Measurements from ENCODE around the gene STK11IP. TPM values are rescaled to one million over a fixed set of nuclear protein-coding genes. Genes with fewer than 3 reads are reported as not detected.

STK11IP gene
- total and polyA plus RNA-seq, 10 of the 15 experiments (the other 5 are each of a cell fraction or from before 2014, with no cell fraction given) = 0.42 to 24.0 (median 11.4) TPM

GRCh38 chr2:219645631-219646527 is 48.2 kb downstream of the STK11IP start (continued):
- TF ChIP-seq CHD2 (IDR thresholded peaks at IDR 0.05; ENCODE audit: borderline replicate concordance, low read depth, low read length) (no peak), ZZZ3 (IDR thresholded peaks at IDR 0.05; ENCODE audit: control insufficient read depth, insufficient read length, low read depth) (no peak), POLR2A (IDR thresholded peaks at IDR 0.05; ENCODE audit: low read depth, low read length) (no peak), SREBF2 (IDR thresholded peaks at IDR 0.05; ENCODE audit: low read length) (no peak)

DNA sequence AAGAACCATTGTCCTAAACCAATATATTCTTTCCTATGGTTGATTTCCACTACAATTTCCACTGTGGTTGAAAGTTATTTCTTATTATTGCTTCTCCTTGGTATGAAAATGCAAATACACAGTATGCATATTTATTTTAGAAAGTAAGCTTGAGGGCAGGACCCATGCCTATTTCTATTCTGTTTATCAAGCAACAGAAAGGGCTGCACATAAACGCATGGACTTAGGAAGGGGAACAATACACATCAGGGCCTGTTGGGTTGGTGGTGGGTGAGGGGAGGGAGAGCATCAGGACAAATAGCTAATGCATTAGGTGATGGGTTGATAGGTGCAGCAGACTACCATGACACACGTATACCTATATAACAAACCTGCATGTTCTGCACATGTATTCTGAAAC is 50.5 kb downstream of the STK11IP start:
- Histone ChIP-seq H2AFZ (ENCODE audit: control insufficient read depth, low read depth, low read length) (no peak overlapping the region), H3K4me1 (ENCODE audit: control insufficient read depth, insufficient read depth, low read length) (peaks cover 2% of the 10 kb centered on the region), H3K36me3 (ENCODE audit: control insufficient read depth in 2 of 2, insufficient read depth in 2 of 2, low read length in 1 of 2) (no peaks in the 10 kb centered on the region), H3K4me3 (no peak overlapping the region), H3K4me2 (ENCODE audit: control insufficient read depth, insufficient read depth) (no peak overlapping the region), H3K9me3 (replicated peaks; ENCODE audit: control insufficient read depth, insufficient read depth, low read length) (no peaks in the 10 kb centered on the region), H4K20me1 (ENCODE audit: control insufficient read depth, insufficient read depth) (no peaks in the 10 kb centered on the region), H3K79me2 (ENCODE audit: control insufficient read depth, insufficient read depth, low read length) (no peaks in the 10 kb centered on the region), H3K27me3 (replicated peaks in 1 of 2; ENCODE audit: control insufficient read depth in 2 of 2, insufficient read depth in 2 of 2, low read length in 1 of 2) (peaks cover 0 to 2% of the 10 kb centered on the region in 2 experiments; a peak in 1 of 4 replicates), H3K9ac (ENCODE audit: control insufficient read depth, insufficient read depth, low read length) (no peak overlapping the region), H3K27ac (ENCODE audit: control insufficient read depth, insufficient read depth) (no peak overlapping the region)
- CTCF ChIA-PET = interaction anchor here (1.5 to 1.6 kb wide), 2 partner anchors 13 to 22 kb away, joined by 4 to 5 read pairs; no protein-coding TSS in a partner anchor
- no peak for FAIRE-seq
- BruUV-seq (replicated peaks) = no TSS peak
- RAD21 ChIA-PET (ENCODE audit: unreplicated experiment) = no interaction called here
- no peak for DNase-seq (ENCODE audit: low read depth, low spot score)
- no peak for TF ChIP-seq NRF1 (conservative IDR thresholded peaks at IDR 0.05; ENCODE audit: low read depth, low read length)
- WGBS (ENCODE audit: insufficient coverage, insufficient replicate concordance, low lambda C conversion rate, missing lambda C conversion rate) = 48% methylated on average over 2 of the region's 2 CpGs
- SMC1A ChIA-PET (ENCODE audit: uncharacterized antibody, unreplicated experiment) = no interaction called here
- POLR2A ChIA-PET = no interaction called here
- no peak for ATAC-seq
- intact Hi-C loops (cut with micrococcal nuclease; ENCODE audit: unreplicated experiment) = no loop called here
- in situ Hi-C loops (cut with MboI) = no loop called here

- Histone ChIP-seq H3K27ac (ENCODE audit: control insufficient read depth, insufficient read depth) (no peak overlapping the region), H3K79me2 (ENCODE audit: control insufficient read depth, insufficient read depth, low read length) (no peaks in the 10 kb centered on the region), H3K27me3 (replicated peaks in 1 of 2; ENCODE audit: control insufficient read depth in 2 of 2, insufficient read depth in 2 of 2, low read length in 1 of 2) (peaks cover 0 to 2% of the 10 kb centered on the region in 2 experiments; a peak in 1 of 4 replicates), H3K4me2 (ENCODE audit: control insufficient read depth, insufficient read depth) (no peak overlapping the region), H3K4me1 (ENCODE audit: control insufficient read depth, insufficient read depth, low read length) (no peaks in the 10 kb centered on the region), H3K9me3 (replicated peaks; ENCODE audit: control insufficient read depth, insufficient read depth, low read length) (no peaks in the 10 kb centered on the region), H3K36me3 (ENCODE audit: control insufficient read depth in 2 of 2, insufficient read depth in 2 of 2, low read length in 1 of 2) (no peaks in the 10 kb centered on the region), H3K9ac (ENCODE audit: control insufficient read depth, insufficient read depth, low read length) (no peak overlapping the region), H3K4me3 (no peak overlapping the region), H2AFZ (ENCODE audit: control insufficient read depth, low read depth, low read length) (no peak overlapping the region), H4K20me1 (ENCODE audit: control insufficient read depth, insufficient read depth) (no peaks in the 10 kb centered on the region)
- no TSS peak for BruUV-seq (replicated peaks)
- intact Hi-C loops (cut with micrococcal nuclease; ENCODE audit: unreplicated experiment) = no loop called here
- CTCF ChIA-PET = interaction anchor here (0.6 to 1.6 kb wide), 3 partner anchors 12 to 29 kb away, joined by 3 to 5 read pairs (median 4); no protein-coding TSS in a partner anchor
- DNase-seq (ENCODE audit: low read depth, low spot score) (no peak), FAIRE-seq (no peak), ATAC-seq (no peak)
- RAD21 ChIA-PET (ENCODE audit: unreplicated experiment) = no interaction called here
- WGBS (ENCODE audit: insufficient coverage, insufficient replicate concordance, low lambda C conversion rate, missing lambda C conversion rate) = 32% methylated on average over 4 of the region's 4 CpGs
- in situ Hi-C loops (cut with MboI) = no loop called here
- TF ChIP-seq SUZ12 (IDR thresholded peaks at IDR 0.05; ENCODE audit: unreplicated experiment) (no peak), POLR2AphosphoS5 (IDR thresholded peaks at IDR 0.05; ENCODE audit: low read length) (no peak), EP300 (IDR thresholded peaks at IDR 0.05; ENCODE audit: borderline replicate concordance in 1 of 2, control insufficient read depth in 1 of 2, low read depth in 2 of 2, low read length in 2 of 2) (no peak)
- POLR2A ChIA-PET = no interaction called here
- SMC1A ChIA-PET (ENCODE audit: uncharacterized antibody, unreplicated experiment) = no interaction called here
Measured at GRCh38 chr2:219648963-219649362, 51.3 kb downstream of the STK11IP start.
